HFF-Myc (cell line): ENCODE results near the gene TNC.

Source experiments
- DNase-seq: peaks from one replicate; pipeline ENCODE4 v3.0.0-alpha.2; 2011; ENCODE audit warnings: low read depth; ENCODE audit errors: extremely low read depth
- H3K4me3 ChIP-seq: replicated peaks from 2 replicates; pipeline ENCODE4 v1.5.1; 2011; ENCODE audit warnings: low read depth, mild to moderate bottlenecking, control low read depth, low read length
- CTCF ChIP-seq: IDR thresholded peaks from 2 replicates; pipeline ENCODE4 v1.5.1; 2012; ENCODE audit warnings: mild to moderate bottlenecking, low read depth, low read length, control low read depth; ENCODE audit errors: missing control alignments

TNC gene

DNA sequence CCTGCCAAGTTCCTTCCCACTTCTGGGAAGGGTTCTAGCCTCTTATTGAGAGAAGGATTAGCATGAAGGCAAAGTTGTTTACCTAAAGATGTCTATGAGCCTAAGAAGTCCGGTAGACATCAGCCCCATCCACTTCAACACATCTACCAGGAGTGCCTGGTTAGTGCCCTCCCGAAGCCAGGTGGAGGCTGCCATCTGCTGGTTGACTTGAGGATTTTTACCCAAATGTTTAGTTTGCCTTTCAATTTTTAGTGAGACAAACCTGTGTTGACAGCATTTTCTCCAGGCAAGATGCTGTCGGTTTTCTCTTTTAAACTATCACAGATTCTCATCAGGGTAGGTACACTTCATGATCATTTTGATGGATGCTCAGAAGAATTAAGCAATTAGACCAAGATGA is 104.0 kb downstream of the TNC start:
- no peak for DNase-seq
- H3K4me3 ChIP-seq, result no peak overlapping the region
- peak; percentile 74 for TF ChIP-seq CTCF

- H3K4me3 ChIP-seq, result no peak overlapping the region
- TF ChIP-seq CTCF, result no peak
- DNase-seq, result no peak
Observed at GRCh38 chr9:115012486-115012885, 105.5 kb downstream of the TNC start.

GRCh38 chr9:115010874-115011273 is 107.1 kb downstream of the TNC start:
- no peak for DNase-seq

DNA sequence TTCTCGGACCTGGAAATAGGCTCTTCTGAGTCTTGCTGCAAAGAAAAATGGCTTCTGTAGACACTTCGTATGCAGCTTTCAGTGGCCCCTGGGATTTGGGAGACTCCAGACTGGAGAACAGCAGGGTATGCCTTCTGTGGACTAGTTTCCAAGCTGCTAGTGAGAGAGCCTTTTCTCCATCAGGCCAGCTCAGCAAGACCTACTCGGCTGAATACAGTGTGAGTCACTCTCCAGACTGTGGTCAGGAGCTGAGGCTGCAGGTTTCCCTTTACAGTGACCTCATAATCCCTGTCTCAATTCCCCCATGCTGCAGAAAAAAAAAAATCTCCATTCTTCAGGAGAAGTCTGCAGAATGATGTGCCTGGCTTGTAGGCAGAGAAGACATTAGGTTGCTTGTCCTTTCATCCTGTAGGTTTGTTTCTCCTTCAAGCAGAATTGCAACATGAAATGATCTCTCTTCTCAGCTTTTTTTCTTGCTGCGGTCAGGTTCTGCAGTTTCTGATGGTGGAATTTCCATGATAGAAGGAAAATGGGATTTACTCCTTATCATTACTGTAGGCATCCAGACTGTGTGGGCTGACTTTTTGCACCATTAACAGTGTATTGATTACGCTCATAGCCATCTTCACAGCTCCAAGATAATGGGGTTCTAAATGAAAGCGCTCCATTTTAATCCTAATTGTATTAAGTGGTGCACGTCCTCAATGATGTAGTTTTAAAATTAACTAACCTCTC is 109.3 kb downstream of the TNC start:
- no peak for TF ChIP-seq CTCF
- DNase-seq, result peak; percentile 65
- H3K4me3 ChIP-seq, result no peak overlapping the region

More at GRCh38 chr9:115010874-115011273, 107.1 kb downstream of the TNC start:
- TF ChIP-seq CTCF, result no peak
- no peak overlapping the region for H3K4me3 ChIP-seq

GRCh38 chr9:115006660-115007059 is 111.3 kb downstream of the TNC start:
- no peak for TF ChIP-seq CTCF
- H3K4me3 ChIP-seq, result no peak overlapping the region
- DNase-seq, result no peak

DNA sequence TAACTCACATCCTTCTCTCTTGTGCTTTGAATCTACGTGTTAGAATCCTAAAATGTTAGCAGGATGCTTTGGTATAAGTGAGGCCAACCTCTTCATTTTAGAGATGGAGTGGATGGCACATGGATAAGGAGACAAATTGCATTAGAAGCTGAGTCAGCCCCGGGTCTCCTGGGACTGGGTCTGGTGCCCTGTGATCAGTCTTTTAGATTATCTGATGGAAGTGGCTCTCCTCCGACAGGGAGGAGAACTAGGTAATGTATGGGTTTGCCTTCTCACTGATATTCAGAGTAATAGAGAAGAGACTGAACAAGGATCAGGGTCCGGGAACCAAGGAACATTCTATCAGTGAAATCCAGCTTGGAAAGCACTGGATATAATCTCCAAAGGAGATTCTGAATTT is 112.6 kb downstream of the TNC start:
- no peak for TF ChIP-seq CTCF
- DNase-seq, result no peak
- no peak overlapping the region for H3K4me3 ChIP-seq

DNA sequence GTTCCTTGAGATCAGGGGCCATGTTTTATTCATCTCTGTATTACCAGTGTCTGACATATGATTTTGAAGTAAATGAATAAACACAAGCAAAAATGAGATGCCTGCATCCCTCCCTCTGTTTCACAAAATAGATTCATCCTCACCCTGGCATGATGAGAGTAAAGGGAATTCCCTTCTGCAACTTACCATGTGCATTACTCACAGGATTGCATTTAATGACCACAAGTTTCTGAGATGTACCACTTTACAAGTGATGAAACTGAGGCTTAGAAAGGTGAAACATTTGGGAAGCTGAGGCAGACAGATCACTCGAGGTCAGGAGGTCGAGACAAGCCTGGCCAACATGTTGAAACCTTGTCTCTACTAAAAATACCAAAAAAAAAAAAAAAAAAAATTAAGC is 113.4 kb downstream of the TNC start:
- DNase-seq, result no peak
- no peak overlapping the region for H3K4me3 ChIP-seq
- TF ChIP-seq CTCF, result no peak
